ENCODE measurements around the gene IFIH1.

DNA sequence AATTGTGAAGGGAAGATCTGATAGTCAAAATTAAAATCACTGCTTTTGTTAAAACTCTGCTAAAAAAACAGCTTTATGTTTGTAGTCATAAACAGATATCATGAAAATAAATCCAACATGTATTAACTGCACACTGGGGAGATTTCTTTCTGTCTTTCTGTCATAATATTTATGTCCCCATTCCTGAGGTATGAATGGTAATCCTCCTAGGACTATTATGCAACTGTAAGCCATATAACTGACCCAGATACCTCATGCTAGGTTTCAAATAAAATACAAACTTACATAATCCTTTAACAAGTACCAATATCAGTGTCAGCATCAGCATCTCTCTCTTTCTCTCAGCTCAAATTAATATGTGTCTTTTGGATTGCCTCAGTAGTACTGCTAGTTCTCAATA lies 18.2 kb downstream of the IFIH1 start:
- TF ChIP-seq, protein P1, sequence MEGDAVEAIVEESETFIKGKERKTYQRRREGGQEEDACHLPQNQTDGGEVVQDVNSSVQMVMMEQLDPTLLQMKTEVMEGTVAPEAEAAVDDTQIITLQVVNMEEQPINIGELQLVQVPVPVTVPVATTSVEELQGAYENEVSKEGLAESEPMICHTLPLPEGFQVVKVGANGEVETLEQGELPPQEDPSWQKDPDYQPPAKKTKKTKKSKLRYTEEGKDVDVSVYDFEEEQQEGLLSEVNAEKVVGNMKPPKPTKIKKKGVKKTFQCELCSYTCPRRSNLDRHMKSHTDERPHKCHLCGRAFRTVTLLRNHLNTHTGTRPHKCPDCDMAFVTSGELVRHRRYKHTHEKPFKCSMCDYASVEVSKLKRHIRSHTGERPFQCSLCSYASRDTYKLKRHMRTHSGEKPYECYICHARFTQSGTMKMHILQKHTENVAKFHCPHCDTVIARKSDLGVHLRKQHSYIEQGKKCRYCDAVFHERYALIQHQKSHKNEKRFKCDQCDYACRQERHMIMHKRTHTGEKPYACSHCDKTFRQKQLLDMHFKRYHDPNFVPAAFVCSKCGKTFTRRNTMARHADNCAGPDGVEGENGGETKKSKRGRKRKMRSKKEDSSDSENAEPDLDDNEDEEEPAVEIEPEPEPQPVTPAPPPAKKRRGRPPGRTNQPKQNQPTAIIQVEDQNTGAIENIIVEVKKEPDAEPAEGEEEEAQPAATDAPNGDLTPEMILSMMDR (IDR thresholded peaks at IDR 0.05), result no peak
- TF ChIP-seq EZH2 (IDR thresholded peaks at IDR 0.05; ENCODE audit: borderline replicate concordance, insufficient read depth, low read depth, low read length, poor library complexity, severe bottlenecking), result no peak

Measured in B cell (primary cell).